H1 (cell line): ENCODE results near the gene BIRC7. TPM values are rescaled to one million over a fixed set of nuclear protein-coding genes. Genes with fewer than 3 reads are reported as not detected.

Experiments
- CTCF ChIA-PET: fragments of 300-600 bp; sonication (Branson Sonifier 250); formaldehyde crosslinking; loops from one replicate; lab custom pipeline; 2021; ENCODE audit not compliant: partially characterized antibody; lab: Charles Lee
- POLR2A ChIA-PET: fragments of 300-600 bp; sonication (Branson Sonifier 250); formaldehyde crosslinking; loops from one replicate; lab custom pipeline; 2021; ENCODE audit warnings: inconsistent platforms; ENCODE audit not compliant: partially characterized antibody; lab: Charles Lee
- DNase-seq, 2 experiments: peaks; one replicate each; pipeline versions ENCODE4 v3.0.0 to v3.0.0-alpha.2; 2010 to 2022; ENCODE audit warnings: low spot score in 2 of 2, low read depth in 1 of 2, mixed read lengths in 1 of 2
- FAIRE-seq: peaks from 2 replicates; lab custom pipeline; 2011; peaks lifted over from hg19 to GRCh38; lab: Jason Lieb, UNC
- H2AFZ ChIP-seq: 2 replicates; pipeline ENCODE4 v1.8.1; 2012; ENCODE audit warnings: low read length, inconsistent platforms
- H2AK5ac ChIP-seq: 2 replicates; pipeline ENCODE4 v1.6.1; 2013; ENCODE audit warnings: low read depth, low read length
- H2BK120ac ChIP-seq: replicated peaks from 2 replicates; pipeline ENCODE3; 2013; ENCODE audit warnings: low read depth, low read length, inconsistent platforms
- H2BK12ac ChIP-seq: 2 replicates; pipeline ENCODE4 v1.6.1; 2013; ENCODE audit warnings: low read depth, low read length
- H2BK15ac ChIP-seq: 2 replicates; pipeline ENCODE4 v1.6.1; 2013; ENCODE audit warnings: low read length
- H2BK20ac ChIP-seq: 2 replicates; pipeline ENCODE4 v1.6.1; 2013; ENCODE audit warnings: low read length
- H2BK5ac ChIP-seq: 2 replicates; pipeline ENCODE4 v1.6.1; 2013; ENCODE audit warnings: low read depth, low read length
- H3K14ac ChIP-seq: 2 replicates; pipeline ENCODE4 v1.6.1; 2013; ENCODE audit warnings: inconsistent platforms; ENCODE audit not compliant: insufficient read length
- H3K18ac ChIP-seq: 2 replicates; pipeline ENCODE4 v1.6.1; 2013; ENCODE audit warnings: low read length; ENCODE audit errors: extremely low read depth
- H3K23ac ChIP-seq: 2 replicates; pipeline ENCODE4 v1.6.1; 2013; ENCODE audit warnings: inconsistent platforms; ENCODE audit not compliant: insufficient read length
- H3K23me2 ChIP-seq: 2 replicates; pipeline ENCODE4 v1.6.1; 2013; ENCODE audit warnings: low read depth, low read length
- H3K27ac ChIP-seq: 2 replicates; pipeline ENCODE4 v1.6.1; 2011; ENCODE audit warnings: low read depth, low read length, inconsistent platforms
- H3K27me3 ChIP-seq, 4 experiments: replicated peaks in 1 of 4; 1 replicate in 1 of 4; 2 replicates in 3 of 4; pipeline versions ENCODE4 v1.6.1 to v1.8.1; 2011 to 2013; ENCODE audit warnings: low read length in 3 of 4, mild to moderate bottlenecking in 3 of 4, inconsistent platforms in 2 of 4, mixed read lengths in 2 of 4, moderate library complexity in 1 of 4; ENCODE audit not compliant: control insufficient read depth in 3 of 4, insufficient read depth in 3 of 4; ENCODE audit errors: extremely low read depth in 1 of 4
- H3K36me3 ChIP-seq, 4 experiments: 2 replicates each; pipeline versions ENCODE4 v1.6.1 to v1.8.1; 2011 to 2013; ENCODE audit warnings: mild to moderate bottlenecking in 4 of 4, low read length in 3 of 4, moderate library complexity in 2 of 4, control low read depth in 1 of 4, inconsistent platforms in 1 of 4; ENCODE audit not compliant: insufficient read depth in 4 of 4, control insufficient read depth in 2 of 4
- H3K4ac ChIP-seq: replicated peaks from 2 replicates; pipeline ENCODE3; 2013; ENCODE audit warnings: low read length, low read depth, mixed read lengths, inconsistent platforms; ENCODE audit not compliant: insufficient read length
- H3K4me1 ChIP-seq, 4 experiments: replicated peaks in 1 of 4; 1 replicate in 1 of 4; 2 replicates in 3 of 4; pipeline versions ENCODE4 v1.6.1 to v1.8.1; 2011 to 2013; ENCODE audit warnings: low read length in 3 of 4, inconsistent platforms in 2 of 4, mixed read lengths in 1 of 4; ENCODE audit not compliant: insufficient read depth in 4 of 4, control insufficient read depth in 3 of 4
- H3K4me2 ChIP-seq, 2 experiments: 2 replicates each; pipeline versions ENCODE4 v1.6.1 to v1.8.1; 2011 to 2013; ENCODE audit warnings: low read depth in 2 of 2, low read length in 2 of 2, control low read depth in 1 of 2, inconsistent platforms in 1 of 2, mild to moderate bottlenecking in 1 of 2; ENCODE audit not compliant: insufficient read depth in 1 of 2
- H3K4me3 ChIP-seq, 4 experiments: fragments of 200-600, 300-600 bp in 1 of 4; sonication (generic), shearing (Covaris generic), sonication (Bioruptor Twin) in 1 of 4; 2 replicates each; pipeline versions ENCODE4 v1.5.1 to v1.8.1; 2011 to 2016; ENCODE audit warnings: low read length in 4 of 4, low read depth in 3 of 4, control low read depth in 2 of 4, inconsistent platforms in 2 of 4, mild to moderate bottlenecking in 2 of 4, mixed read lengths in 1 of 4, moderate library complexity in 1 of 4; ENCODE audit not compliant: insufficient read depth in 2 of 4; ENCODE audit errors: extremely low read depth in 1 of 4
- H3K56ac ChIP-seq: replicated peaks from 2 replicates; pipeline ENCODE3; 2013; ENCODE audit warnings: low read depth, mild to moderate bottlenecking, mixed read lengths, low read length, inconsistent platforms; ENCODE audit not compliant: insufficient read length
- H3K79me1 ChIP-seq: 2 replicates; pipeline ENCODE4 v1.6.1; 2013; ENCODE audit warnings: low read depth, low read length, control low read depth
- H3K79me2 ChIP-seq, 2 experiments: 2 replicates each; pipeline versions ENCODE4 v1.6.1 to v1.8.1; 2012 to 2013; ENCODE audit warnings: low read length in 2 of 2, mild to moderate bottlenecking in 2 of 2, inconsistent platforms in 1 of 2; ENCODE audit not compliant: insufficient read depth in 2 of 2, control insufficient read depth in 1 of 2
- H3K9ac ChIP-seq, 4 experiments: replicated peaks in 1 of 4; 1 replicate in 1 of 4; 2 replicates in 3 of 4; pipeline versions ENCODE4 v1.6.1 to v1.8.1; 2011 to 2013; ENCODE audit warnings: low read depth in 3 of 4, low read length in 3 of 4, control low read depth in 2 of 4, mild to moderate bottlenecking in 2 of 4, moderate library complexity in 2 of 4, inconsistent platforms in 1 of 4; ENCODE audit errors: extremely low read depth in 1 of 4
- H3K9me3 ChIP-seq, 2 experiments: 2 replicates each; pipeline versions ENCODE4 v1.6.1 to v1.8.1; 2012 to 2013; ENCODE audit warnings: mild to moderate bottlenecking in 2 of 2, moderate library complexity in 2 of 2, control low read depth in 1 of 2, inconsistent platforms in 1 of 2, low read depth in 1 of 2, low read length in 1 of 2, mixed read lengths in 1 of 2; ENCODE audit not compliant: insufficient read depth in 2 of 2
- H4K20me1 ChIP-seq, 2 experiments: replicated peaks in 1 of 2; 2 replicates each; pipeline versions ENCODE3 to v1.8.1; 2011 to 2013; ENCODE audit warnings: inconsistent platforms in 2 of 2, low read length in 2 of 2, mild to moderate bottlenecking in 1 of 2; ENCODE audit not compliant: insufficient read depth in 2 of 2, control insufficient read depth in 1 of 2
- H4K5ac ChIP-seq: 2 replicates; pipeline ENCODE4 v1.6.1; 2013; ENCODE audit warnings: low read length, low read depth, mixed read lengths, inconsistent platforms; ENCODE audit not compliant: insufficient read length
- H4K8ac ChIP-seq: 2 replicates; pipeline ENCODE4 v1.8.0; 2013; ENCODE audit warnings: mild to moderate bottlenecking, moderate library complexity, low read length, inconsistent platforms; ENCODE audit not compliant: insufficient read depth; ENCODE audit errors: extremely low read depth
- H4K91ac ChIP-seq: replicated peaks from 2 replicates; pipeline ENCODE3; 2013; ENCODE audit warnings: low read length, mixed read lengths, inconsistent platforms; ENCODE audit not compliant: insufficient read length
- CHD2 ChIP-seq: IDR thresholded peaks from 2 replicates; pipeline ENCODE4 v1.6.1; 2012; ENCODE audit warnings: low read length, improper control_type of control experiment
- HDAC2 ChIP-seq, 2 experiments: fragments of 300-600 bp in 1 of 2; sonication (generic) in 1 of 2; IDR thresholded peaks; 2 replicates each; pipeline ENCODE4 v1.6.1; 2011 to 2012; ENCODE audit warnings: low read depth in 2 of 2, low read length in 2 of 2, mild to moderate bottlenecking in 2 of 2, moderate library complexity in 2 of 2, borderline replicate concordance in 1 of 2, inconsistent platforms in 1 of 2
- KDM5A ChIP-seq: fragments of 200-600 bp; IDR thresholded peaks from 2 replicates; pipeline ENCODE4 v1.7.1; 2012; ENCODE audit warnings: mild to moderate bottlenecking, low read length, inconsistent platforms, mixed read lengths
- RBBP5 ChIP-seq: IDR thresholded peaks from 2 replicates; pipeline ENCODE4 v1.7.1; 2012; ENCODE audit warnings: low read depth, mild to moderate bottlenecking, inconsistent platforms, low read length, moderate library complexity, borderline replicate concordance
- SAP30 ChIP-seq: fragments of 300-600 bp; sonication (generic); IDR thresholded peaks from 2 replicates; pipeline ENCODE4 v1.7.1; 2012; ENCODE audit warnings: low read length, moderate library complexity, mild to moderate bottlenecking, inconsistent platforms; ENCODE audit not compliant: insufficient read depth, insufficient replicate concordance
- TBP ChIP-seq: IDR thresholded peaks from 2 replicates; pipeline ENCODE4 v1.6.1; 2011; ENCODE audit warnings: low read depth, low read length, improper control_type of control experiment
- WGBS, 2 experiments: shearing (Covaris generic) in 1 of 2; methylation state at CpG; one replicate each; pipeline versions ENCODE4 v1.1.6 to v1.1.7; 2013 to 2015; ENCODE audit warnings: low lambda C conversion rate in 2 of 2, mixed read lengths in 2 of 2, inconsistent platforms in 1 of 2, low coverage in 1 of 2, missing lambda C conversion rate in 1 of 2; ENCODE audit not compliant: insufficient replicate concordance in 2 of 2, insufficient coverage in 1 of 2, insufficient read length in 1 of 2; ENCODE audit errors: extremely low coverage in 1 of 2, missing lambda C conversion rate in 1 of 2; 5-methylcytosine and 5-hydroxymethylcytosine counted together
- polyA plus RNA-seq, 7 experiments: library from polyadenylated mRNA; depleted of rRNA in 3 of 7; stranded (reverse) in 5 of 7; unstranded in 2 of 7; fragments of >200 nt in 5 of 7; fragments of 200-250 nt in 2 of 7; gene quantifications; 1 replicate in 5 of 7; 2 replicates in 1 of 7; 4 replicates in 1 of 7; pipeline versions ENCODE4 v1.2.1 to v1.2.3, GENCODE V29; 2011 to 2013; ENCODE audit warnings: missing spikeins in 2 of 7, mixed read lengths in 2 of 7
- total RNA-seq: library from RNA; stranded (reverse); fragmentation: NEBNext Ultra II Directional; extraction: Animal tissue kit (Norgen Biotek cat#: 25700); gene quantifications from 2 replicates; pipeline ENCODE4 v1.2.1, GENCODE V29; 2021
- TF ChIP-seq, protein P1 (sequence below): IDR thresholded peaks from 2 replicates; pipeline ENCODE4 v1.6.1; 2012; ENCODE audit warnings: inconsistent platforms

Gene BIRC7
- total and polyA plus RNA-seq, 2 of the 8 experiments (the other 6 are each of a cell fraction or from before 2014, with no cell fraction given): 0.11 to 0.41 TPM

DNA sequence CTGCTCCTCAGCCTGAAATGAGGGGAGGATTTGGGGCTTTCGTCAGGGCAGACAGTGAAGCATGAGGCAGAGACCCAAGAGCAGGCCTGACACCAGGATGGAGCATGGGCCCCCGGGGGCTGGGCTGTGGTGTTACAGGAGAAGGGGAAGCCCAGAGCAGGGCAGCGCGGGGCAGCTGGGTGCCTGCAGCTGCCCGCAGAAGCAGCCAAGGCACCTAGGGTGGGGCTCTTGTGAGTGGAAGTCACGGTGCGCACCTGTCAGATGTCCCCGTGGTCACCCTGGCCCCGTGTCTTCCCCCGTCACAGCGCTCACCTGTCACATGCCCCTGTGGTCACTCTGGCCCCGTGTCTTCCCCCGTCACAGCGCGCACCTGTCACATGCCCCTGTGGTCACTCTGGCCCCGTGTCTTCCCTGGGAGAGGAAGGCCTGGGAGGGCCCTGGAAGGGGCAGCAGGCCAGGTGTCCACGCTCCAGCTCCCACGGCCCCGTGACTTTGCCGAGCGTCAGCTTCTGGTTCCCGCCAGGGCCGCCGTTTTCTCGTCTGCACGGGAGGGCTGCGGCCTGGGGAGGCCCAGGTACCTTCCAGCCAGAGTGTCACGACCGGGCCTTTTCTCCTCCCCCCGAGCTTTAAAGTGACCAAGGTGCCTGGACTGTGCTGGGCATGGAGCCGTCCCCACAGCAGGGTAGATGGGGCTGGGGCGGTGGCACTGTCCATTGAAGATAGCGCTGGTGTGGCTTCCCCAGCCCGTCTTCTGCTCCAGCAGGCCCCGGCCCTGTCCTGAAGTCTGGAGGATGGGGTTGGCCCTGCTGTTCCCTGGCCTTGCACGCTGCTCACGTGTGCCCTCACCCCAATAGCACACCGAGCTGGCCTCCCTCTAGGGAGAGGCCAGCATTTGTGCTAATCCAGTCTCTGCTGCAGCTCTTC lies 46.3 kb downstream of the BIRC7 start:
- WGBS, 2 experiments: 90% methylated on average over 36 of the region's 38 CpGs; no CpG with 5 or more reads in 1 of the 2 experiments
- H3K4me3 ChIP-seq: no peak overlapping the region
- H3K23ac ChIP-seq: no peak overlapping the region
- no peak overlapping the region for H2BK20ac ChIP-seq
- H4K8ac ChIP-seq: no peak overlapping the region
- H3K14ac ChIP-seq: no peak overlapping the region
- H3K9me3 ChIP-seq: no peaks in the 10 kb centered on the region
- no peak overlapping the region for H2AFZ ChIP-seq
- no peak overlapping the region for H2BK12ac ChIP-seq
- no peak for DNase-seq
- TF ChIP-seq TBP (no peak), CHD2 (no peak), HDAC2 (IDR thresholded peaks at IDR 0.05; ENCODE audit: borderline replicate concordance in 1 of 2, low read depth in 2 of 2, low read length in 2 of 2) (no peak), RBBP5 (no peak), SAP30 (no peak), KDM5A (no peak)
- TF ChIP-seq, protein P1, sequence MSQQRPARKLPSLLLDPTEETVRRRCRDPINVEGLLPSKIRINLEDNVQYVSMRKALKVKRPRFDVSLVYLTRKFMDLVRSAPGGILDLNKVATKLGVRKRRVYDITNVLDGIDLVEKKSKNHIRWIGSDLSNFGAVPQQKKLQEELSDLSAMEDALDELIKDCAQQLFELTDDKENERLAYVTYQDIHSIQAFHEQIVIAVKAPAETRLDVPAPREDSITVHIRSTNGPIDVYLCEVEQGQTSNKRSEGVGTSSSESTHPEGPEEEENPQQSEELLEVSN: no peak
- H3K23me2 ChIP-seq: peaks cover 2% of the 10 kb centered on the region; the same call in 1 of the 2 replicates
- H2AK5ac ChIP-seq: no peak overlapping the region
- H3K9ac ChIP-seq: no peak overlapping the region
- no peak overlapping the region for H2BK15ac ChIP-seq
- H3K4ac ChIP-seq: no peak overlapping the region
- no peak overlapping the region for H3K18ac ChIP-seq
- H3K56ac ChIP-seq: no peak overlapping the region
- peaks cover 6 to 39% (median 22%) of the 10 kb centered on the region in 4 experiments for H3K36me3 ChIP-seq
- H3K27ac ChIP-seq: no peak overlapping the region
- H3K4me1 ChIP-seq: no peaks in the 10 kb centered on the region
- no peak for FAIRE-seq
- no peak overlapping the region for H4K91ac ChIP-seq
- CTCF ChIA-PET: interaction anchor here (0.8 to 9.6 kb wide), 26 partner anchors 9 to 339 kb away, joined by 3 to 82 read pairs (median 6); partner anchors contain the start of genes ARFGAP1 and BIRC7
- H4K5ac ChIP-seq: no peak overlapping the region
- POLR2A ChIA-PET: interaction anchor here (1.1 to 5.3 kb wide), 3 partner anchors 10 to 67 kb away, joined by 3 to 26 read pairs (median 6); partner anchors contain the start of gene COL20A1
- H4K20me1 ChIP-seq: peaks cover 11 to 23% of the 10 kb centered on the region in 2 experiments
- H3K27me3 ChIP-seq: no peaks in the 10 kb centered on the region
- H3K79me1 ChIP-seq: peaks cover 4% of the 10 kb centered on the region; the same call in 1 of the 2 replicates
- H3K4me2 ChIP-seq: no peak overlapping the region
- H2BK120ac ChIP-seq: no peak overlapping the region
- no peaks in the 10 kb centered on the region for H3K79me2 ChIP-seq
- no peak overlapping the region; the same call in 1 of the 2 replicates for H2BK5ac ChIP-seq
